Cardiac muscle cell (in vitro differentiated cells and primary cell): Measurements from ENCODE around the gene AUTS2. TPM values are rescaled to one million over a fixed set of nuclear protein-coding genes. Genes with fewer than 3 reads are reported as not detected.

ENCODE experiments used
- DNase-seq, 2 donors: peaks; one replicate each; pipeline versions ENCODE4 v3.0.0 to v3.0.0-alpha.2; 2010 to 2017; ENCODE audit warnings: low read depth in 1 of 2, low spot score in 1 of 2
- H3K27ac ChIP-seq: fragments of 200-600 bp; sonication (generic); 2 replicates; pipeline ENCODE4 v1.5.1; 2016
- H3K27me3 ChIP-seq: fragments of 200-600 bp; sonication (generic); 2 replicates; pipeline ENCODE4 v1.6.0; 2016; ENCODE audit warnings: control low read depth
- H3K36me3 ChIP-seq: fragments of 200-600 bp; sonication (generic); 2 replicates; pipeline ENCODE4 v1.5.1; 2016; ENCODE audit warnings: control low read depth
- H3K4me1 ChIP-seq: fragments of 200-600 bp; sonication (generic); 2 replicates; pipeline ENCODE4 v1.8.1; 2017; ENCODE audit warnings: low read depth, mild to moderate bottlenecking, mixed run types
- H3K4me3 ChIP-seq: fragments of 200-600 bp; sonication (generic); 2 replicates; pipeline ENCODE4 v1.5.1; 2016; ENCODE audit warnings: mild to moderate bottlenecking
- H3K9me3 ChIP-seq: fragments of 200-600 bp; sonication (generic); 2 replicates; pipeline ENCODE4 v1.5.1; 2017; ENCODE audit warnings: low read depth, mild to moderate bottlenecking, control low read depth
- CTCF ChIP-seq: IDR thresholded peaks from 2 replicates; pipeline ENCODE4 v1.5.1; 2012; ENCODE audit warnings: low read depth, mild to moderate bottlenecking, low read length
- polyA plus RNA-seq: library from polyadenylated mRNA; unstranded; fragments of >200 nt; fragmentation: Nextera tagmentation; extraction: Ambion mirVana; gene quantifications from 2 replicates; pipeline ENCODE4 v1.2.1, GENCODE V29; 2016
- total RNA-seq: library from RNA; depleted of rRNA; stranded (reverse); fragments of >200 nt; gene quantifications from 2 replicates; pipeline ENCODE4 v1.2.3, GENCODE V29; 2016

AUTS2 gene
- total and polyA plus RNA-seq, 2 experiments from 2014 or later = 41.0 to 45.5 TPM

DNA sequence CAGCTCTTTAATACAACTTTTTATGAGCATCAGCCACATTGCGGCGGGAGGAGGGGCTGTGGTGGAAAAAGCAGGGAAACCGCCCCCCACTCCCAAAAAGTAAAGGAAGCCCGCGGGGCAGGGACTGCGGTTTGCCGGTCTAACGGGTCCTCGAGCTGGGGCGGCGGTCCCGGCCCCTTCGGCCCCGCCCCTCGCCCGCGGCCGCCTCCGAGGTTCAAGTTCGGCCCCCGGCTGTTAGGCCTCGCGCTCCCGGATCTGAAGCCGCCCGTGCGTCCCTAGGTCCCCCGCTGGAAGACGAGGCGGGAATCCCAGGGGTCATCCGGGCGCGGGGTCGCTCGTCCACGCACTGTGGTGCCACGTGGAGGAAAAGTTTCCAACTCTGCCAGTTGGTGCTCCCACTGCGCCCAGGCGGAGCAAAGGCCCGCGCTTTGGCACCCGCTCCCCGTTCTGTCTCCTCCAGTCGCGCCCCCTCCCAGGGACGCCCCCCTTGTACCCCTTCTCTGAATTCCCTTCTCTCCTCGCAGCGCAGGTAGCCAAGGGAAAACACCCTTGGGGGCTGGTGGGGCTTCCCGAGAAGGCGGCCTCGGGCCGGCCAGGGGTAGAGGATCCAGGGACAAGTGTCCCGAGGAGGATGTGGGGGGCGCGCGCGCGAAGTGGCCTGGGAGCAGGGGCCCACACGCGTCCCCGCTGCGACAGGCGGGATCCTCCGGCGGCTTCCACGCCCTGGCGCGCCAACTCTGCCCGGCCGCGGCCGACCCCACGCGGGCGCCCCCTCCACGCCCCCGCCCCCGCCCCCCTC is 798 bp upstream of the AUTS2 start:
- H3K4me3 ChIP-seq = peak overlapping the region; percentile 68
- H3K9me3 ChIP-seq = no peaks in the 10 kb centered on the region
- peak overlapping the region; percentile 29 for H3K27ac ChIP-seq
- H3K4me1 ChIP-seq = peaks cover 12% of the 10 kb centered on the region
- peaks cover 41% of the 10 kb centered on the region for H3K27me3 ChIP-seq
- no peak for TF ChIP-seq CTCF
- peak; percentile 26 to 67 for DNase-seq
- H3K36me3 ChIP-seq = no peaks in the 10 kb centered on the region

DNA sequence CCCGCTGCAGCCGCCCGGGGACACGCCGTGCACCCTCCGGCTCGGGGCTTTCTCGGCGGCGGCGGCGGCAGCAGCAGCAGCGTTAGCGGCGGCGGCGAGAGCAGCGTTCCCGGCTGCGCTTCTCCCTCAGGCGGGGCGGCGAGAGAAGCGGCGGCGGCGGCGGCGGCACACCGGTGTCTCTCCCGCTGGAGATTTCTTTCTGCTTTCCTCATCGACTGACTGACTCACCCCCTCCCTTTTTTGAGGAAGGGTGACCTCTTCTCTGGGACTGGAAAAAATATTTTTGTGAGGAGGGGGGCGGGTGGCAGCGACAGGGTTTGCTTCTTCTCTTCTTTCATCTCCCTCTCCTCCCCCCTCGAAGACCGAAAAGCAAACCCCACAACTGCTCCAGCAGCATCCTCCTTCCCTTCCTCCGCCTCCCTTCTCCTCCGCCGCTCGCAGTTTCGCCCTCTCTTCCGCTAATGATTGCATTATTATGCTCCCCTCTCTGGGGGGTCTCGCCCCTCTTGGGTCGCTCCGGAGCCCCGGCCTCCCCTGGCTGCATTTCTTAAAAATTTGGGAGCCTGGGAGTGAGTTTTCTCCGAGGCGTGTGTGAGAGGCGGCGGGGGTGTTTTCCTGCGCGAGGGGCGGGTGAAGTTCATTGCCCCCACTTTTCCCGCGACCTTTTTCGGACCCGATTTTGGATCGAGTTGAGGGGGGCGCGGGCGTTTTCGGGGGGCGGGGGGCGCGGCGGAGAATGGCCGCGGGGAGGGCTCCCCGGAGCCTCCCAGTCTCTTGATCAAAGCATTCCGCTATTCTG is 411 bp downstream of the AUTS2 start:
- H3K27me3 ChIP-seq = peaks cover 31% of the 10 kb centered on the region
- no peak for DNase-seq
- H3K36me3 ChIP-seq = no peaks in the 10 kb centered on the region
- peak overlapping the region; percentile 73 for H3K27ac ChIP-seq
- peak overlapping the region; percentile 91 for H3K4me3 ChIP-seq
- no peaks in the 10 kb centered on the region for H3K9me3 ChIP-seq
- peaks cover 22% of the 10 kb centered on the region for H3K4me1 ChIP-seq
- no peak for TF ChIP-seq CTCF

DNA sequence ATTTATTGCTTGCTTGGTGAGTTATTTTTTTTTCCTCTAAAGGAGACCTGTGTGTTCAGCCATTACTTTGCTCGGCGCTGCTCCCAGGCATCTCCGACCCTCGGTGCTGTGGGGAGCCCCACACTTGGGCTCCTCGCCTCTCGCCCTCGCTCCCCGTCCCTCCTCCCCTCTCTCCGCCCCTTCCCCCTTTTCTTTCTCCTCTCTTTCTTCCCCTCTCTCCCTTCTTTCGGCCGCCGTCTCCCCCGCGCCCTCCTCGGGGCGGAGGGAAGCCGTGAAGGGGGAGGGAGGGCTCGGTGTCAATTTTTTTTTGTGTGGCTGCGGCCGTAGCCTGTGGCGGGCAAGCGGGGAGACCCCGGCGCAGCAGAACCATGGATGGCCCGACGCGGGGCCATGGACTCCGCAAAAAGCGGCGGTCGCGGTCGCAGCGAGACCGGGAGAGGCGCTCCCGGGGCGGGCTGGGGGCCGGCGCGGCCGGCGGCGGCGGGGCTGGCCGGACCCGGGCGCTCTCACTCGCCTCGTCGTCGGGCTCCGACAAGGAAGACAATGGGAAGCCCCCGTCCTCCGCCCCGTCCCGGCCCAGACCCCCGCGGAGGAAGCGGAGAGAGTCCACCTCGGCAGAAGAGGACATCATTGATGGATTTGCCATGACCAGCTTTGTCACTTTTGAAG is 1.1 kb downstream of the AUTS2 start:
- no peaks in the 10 kb centered on the region for H3K9me3 ChIP-seq
- TF ChIP-seq CTCF = no peak
- H3K4me3 ChIP-seq = peak overlapping the region; percentile 91
- no peaks in the 10 kb centered on the region for H3K36me3 ChIP-seq
- peak overlapping the region; percentile 38 for H3K27ac ChIP-seq
- DNase-seq = peak in 1 of 2 donors; percentile 63
- peaks cover 30% of the 10 kb centered on the region for H3K4me1 ChIP-seq
- H3K27me3 ChIP-seq = peaks cover 24% of the 10 kb centered on the region

- Histone ChIP-seq H3K4me3 (peak overlapping the region; percentile 91), H3K27me3 (peaks cover 19% of the 10 kb centered on the region), H3K9me3 (no peaks in the 10 kb centered on the region), H3K36me3 (no peaks in the 10 kb centered on the region), H3K4me1 (peaks cover 32% of the 10 kb centered on the region), H3K27ac (no peak overlapping the region)
- peak; percentile 20 to 36 for DNase-seq
- TF ChIP-seq CTCF = no peak
Observed at GRCh38 chr7:69599955-69600709, 1.9 kb downstream of the AUTS2 start.
